Measurements from ENCODE around the gene HMX1. TPM values are rescaled to one million over a fixed set of nuclear protein-coding genes. Genes with fewer than 3 reads are reported as not detected.

The HMX1 gene
- total and polyA plus RNA-seq, 2 experiments from 2014 or later: 0.69 TPM; not detected in 1

DNA sequence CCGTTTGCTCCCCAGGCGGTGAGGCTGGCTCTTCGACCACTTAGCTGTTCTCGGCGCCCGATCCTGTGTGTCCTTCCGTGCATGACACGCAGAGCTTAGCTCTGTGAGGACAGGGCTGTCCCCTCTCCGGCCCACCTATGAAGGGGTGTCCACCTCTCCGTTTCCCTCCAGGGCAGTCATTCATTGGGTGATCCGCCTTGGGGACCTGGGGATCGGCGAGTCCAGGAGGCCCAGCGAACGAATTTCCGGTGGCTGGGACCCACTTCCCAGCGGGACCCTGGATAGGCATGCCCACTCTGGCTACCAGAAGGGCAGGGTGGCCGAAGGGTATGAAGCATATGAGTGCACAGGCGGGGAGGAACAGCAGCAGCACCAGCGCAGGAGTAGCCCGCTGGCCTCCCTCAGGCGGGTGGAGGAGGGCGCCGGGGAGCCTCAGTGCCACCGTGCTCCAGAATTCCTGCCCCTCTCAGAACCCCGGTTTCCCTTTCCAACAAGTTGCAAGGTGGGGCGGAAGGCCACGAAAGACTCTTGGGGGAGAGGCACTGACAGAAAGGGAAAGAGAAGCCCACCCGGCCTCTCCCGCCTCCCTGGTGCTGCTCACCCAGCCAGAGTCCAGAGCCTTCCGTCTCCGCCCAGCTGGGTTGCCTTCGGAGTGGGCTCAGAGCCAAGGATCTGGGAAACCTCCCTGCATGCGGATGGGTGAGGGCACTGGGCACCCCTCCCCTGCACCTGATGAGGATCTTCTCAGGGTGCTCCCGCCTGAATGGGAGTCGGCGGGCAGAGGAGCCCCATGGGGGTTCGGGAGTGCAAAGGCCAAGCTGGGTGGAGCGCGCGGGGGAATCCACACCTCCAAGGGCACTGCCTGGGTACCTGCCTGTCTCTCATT is 8.6 kb downstream of the HMX1 start:
- peak; percentile 27 for DNase-seq (ENCODE audit: low spot score)
- ATAC-seq: no peak

DNA sequence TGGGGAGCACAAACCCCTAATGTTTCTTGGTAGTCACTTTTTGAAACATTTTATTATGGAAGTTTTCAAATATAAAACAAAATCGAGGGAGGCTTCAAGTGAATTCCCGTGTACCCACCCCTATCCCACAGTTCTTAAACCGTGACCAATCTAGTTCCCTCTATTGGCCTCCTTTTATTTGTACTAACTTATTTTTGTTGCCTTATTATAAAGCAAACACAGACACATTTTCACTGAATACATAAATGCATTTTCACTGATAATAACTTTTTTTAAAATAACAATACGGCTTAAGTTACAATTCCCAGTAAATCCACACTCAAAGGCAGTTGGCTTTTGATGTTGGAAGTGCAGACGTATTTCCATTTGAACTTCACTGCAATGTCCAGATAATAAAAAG is 9.3 kb downstream of the HMX1 start:
- Histone ChIP-seq H3K79me2 (replicated peaks; ENCODE audit: insufficient read depth) (no peaks in the 10 kb centered on the region), H3K27ac (ENCODE audit: low read depth) (no peak overlapping the region), H2AFZ (no peak overlapping the region), H3K36me3 (ENCODE audit: insufficient read depth) (no peaks in the 10 kb centered on the region), H3K4me3 (no peak overlapping the region), H4K20me1 (replicated peaks; ENCODE audit: insufficient read depth) (peaks cover 23% of the 10 kb centered on the region), H3K4me2 (no peak overlapping the region), H3K27me3 (ENCODE audit: insufficient read depth) (peaks cover 99% of the 10 kb centered on the region), H3K9me2 (ENCODE audit: insufficient read depth) (no peaks in the 10 kb centered on the region), H3K4me1 (ENCODE audit: insufficient read depth) (peaks cover 13% of the 10 kb centered on the region; the same call in 1 of the 2 replicates), H3F3A (replicated peaks; ENCODE audit: low read depth) (no peaks in the 10 kb centered on the region; the same call in 1 of the 2 replicates)
- Mint-ChIP-seq H3K36me3 (ENCODE audit: low read depth) (no peaks in the 10 kb centered on the region; the same call in 2 of the 3 replicates), H3K9me3 (peaks cover 3% of the 10 kb centered on the region; the same call in 1 of the 3 replicates), H3K4me1 (peaks cover 26% of the 10 kb centered on the region), H3K27ac (no peak overlapping the region), H3K27me3 (ENCODE audit: insufficient read depth, low read depth, poor library complexity) (peaks cover 99% of the 10 kb centered on the region), H3K4me3 (no peak overlapping the region; the same call in 2 of the 3 replicates)
- DNase-seq (ENCODE audit: low spot score) (no peak), ATAC-seq (no peak)
- TF ChIP-seq NANOG (IDR thresholded peaks at IDR 0.05; ENCODE audit: borderline replicate concordance): no peak
- no peak for TF ChIP-seq POLR2AphosphoS5 (IDR thresholded peaks at IDR 0.05; ENCODE audit: low read depth)
- TF ChIP-seq EZH2 (IDR thresholded peaks at IDR 0.05; ENCODE audit: low read depth, unreplicated experiment): peak; percentile 92

More for the DNA sequence above, 8.6 kb downstream of the HMX1 start:
- Histone ChIP-seq H3K27me3 (ENCODE audit: insufficient read depth) (peaks cover 99% of the 10 kb centered on the region), H4K20me1 (replicated peaks; ENCODE audit: insufficient read depth) (peaks cover 23% of the 10 kb centered on the region), H3K36me3 (ENCODE audit: insufficient read depth) (no peaks in the 10 kb centered on the region), H3K4me2 (no peak overlapping the region), H3K4me3 (no peak overlapping the region), H3K79me2 (replicated peaks; ENCODE audit: insufficient read depth) (no peaks in the 10 kb centered on the region), H3K9me2 (ENCODE audit: insufficient read depth) (no peaks in the 10 kb centered on the region), H3K27ac (ENCODE audit: low read depth) (no peak overlapping the region), H3K4me1 (ENCODE audit: insufficient read depth) (peaks cover 13% of the 10 kb centered on the region; the same call in 1 of the 2 replicates), H3F3A (replicated peaks; ENCODE audit: low read depth) (no peaks in the 10 kb centered on the region; the same call in 1 of the 2 replicates), H2AFZ (no peak overlapping the region)
- H3K4me1 Mint-ChIP-seq: peaks cover 25% of the 10 kb centered on the region
- no peak overlapping the region for H3K27ac Mint-ChIP-seq
- peak; percentile 81 for TF ChIP-seq EZH2 (IDR thresholded peaks at IDR 0.05; ENCODE audit: low read depth, unreplicated experiment)
- no peak for TF ChIP-seq NANOG (IDR thresholded peaks at IDR 0.05; ENCODE audit: borderline replicate concordance)
- TF ChIP-seq ZNF331 (CRISPR knock-in tag; IDR thresholded peaks at IDR 0.05; ENCODE audit: low read depth): no peak
- no peak overlapping the region; the same call in 2 of the 3 replicates for H3K4me3 Mint-ChIP-seq
- H3K27me3 Mint-ChIP-seq (ENCODE audit: insufficient read depth, low read depth, poor library complexity): peaks cover 96% of the 10 kb centered on the region
- H3K36me3 Mint-ChIP-seq (ENCODE audit: low read depth): no peaks in the 10 kb centered on the region; the same call in 2 of the 3 replicates
- peaks cover 3% of the 10 kb centered on the region; the same call in 1 of the 3 replicates for H3K9me3 Mint-ChIP-seq

DNA sequence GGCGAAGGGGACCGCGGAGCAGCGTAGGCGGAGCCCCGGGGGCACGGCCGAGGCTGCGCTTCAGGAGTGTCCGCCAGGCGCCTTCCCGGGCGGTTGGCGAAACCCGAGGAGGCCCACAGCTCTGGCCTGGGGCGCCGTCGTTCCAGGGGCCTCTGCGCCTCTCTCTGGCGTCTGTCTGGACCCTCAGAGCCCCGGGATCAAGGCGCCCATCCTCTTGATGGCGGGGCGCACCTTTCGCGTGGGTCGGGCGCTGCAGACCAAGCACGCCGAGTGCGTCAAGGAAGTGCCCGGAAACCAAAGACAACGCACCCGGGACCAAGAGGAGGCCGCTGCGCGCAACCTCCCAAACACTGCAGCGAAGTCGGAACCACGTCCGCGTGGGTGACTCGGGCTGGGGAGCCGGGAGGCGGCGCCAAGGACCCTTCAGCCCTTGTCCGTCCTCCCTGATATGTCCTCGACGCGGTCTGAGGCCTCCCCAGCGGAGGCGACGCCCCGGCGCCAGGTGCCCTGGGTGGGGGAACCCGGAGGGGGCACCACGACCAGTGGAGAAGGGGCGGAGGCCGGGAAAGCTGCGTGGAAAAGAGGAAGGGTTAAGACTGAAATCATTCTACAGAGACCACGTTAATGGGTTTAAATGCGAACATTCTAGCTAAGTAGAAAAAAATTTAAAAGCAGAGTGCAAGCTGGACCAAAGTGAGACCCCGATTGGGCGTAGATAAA is 9.9 kb downstream of the HMX1 start:
- Histone ChIP-seq H2AFZ (peak overlapping the region; percentile 83; the same call in 1 of the 2 replicates), H3K4me1 (ENCODE audit: insufficient read depth) (peaks cover 18% of the 10 kb centered on the region; the same call in 1 of the 2 replicates), H3K27ac (ENCODE audit: low read depth) (no peak overlapping the region), H3K4me3 (peak overlapping the region; percentile 54), H3K79me2 (replicated peaks; ENCODE audit: insufficient read depth) (no peaks in the 10 kb centered on the region), H3K9me2 (ENCODE audit: insufficient read depth) (no peaks in the 10 kb centered on the region), H4K20me1 (replicated peaks; ENCODE audit: insufficient read depth) (peaks cover 23% of the 10 kb centered on the region), H3F3A (replicated peaks; ENCODE audit: low read depth) (no peaks in the 10 kb centered on the region; the same call in 1 of the 2 replicates), H3K36me3 (ENCODE audit: insufficient read depth) (no peaks in the 10 kb centered on the region), H3K27me3 (ENCODE audit: insufficient read depth) (peaks cover 99% of the 10 kb centered on the region), H3K4me2 (peak overlapping the region; percentile 83)
- Mint-ChIP-seq H3K27ac (no peak overlapping the region), H3K36me3 (ENCODE audit: low read depth) (no peaks in the 10 kb centered on the region; the same call in 2 of the 3 replicates), H3K27me3 (ENCODE audit: insufficient read depth, low read depth, poor library complexity) (peaks cover 99% of the 10 kb centered on the region), H3K9me3 (peaks cover 3% of the 10 kb centered on the region; the same call in 1 of the 3 replicates), H3K4me3 (peak overlapping the region; percentile 66), H3K4me1 (peaks cover 24% of the 10 kb centered on the region)
- ATAC-seq (peak; percentile 21), DNase-seq (ENCODE audit: low spot score) (peak; percentile 68)
- TF ChIP-seq NANOG (IDR thresholded peaks at IDR 0.05; ENCODE audit: borderline replicate concordance) (no peak), ZNF114 (CRISPR knock-in tag; IDR thresholded peaks at IDR 0.05) (no peak)
- TF ChIP-seq, protein P1, sequence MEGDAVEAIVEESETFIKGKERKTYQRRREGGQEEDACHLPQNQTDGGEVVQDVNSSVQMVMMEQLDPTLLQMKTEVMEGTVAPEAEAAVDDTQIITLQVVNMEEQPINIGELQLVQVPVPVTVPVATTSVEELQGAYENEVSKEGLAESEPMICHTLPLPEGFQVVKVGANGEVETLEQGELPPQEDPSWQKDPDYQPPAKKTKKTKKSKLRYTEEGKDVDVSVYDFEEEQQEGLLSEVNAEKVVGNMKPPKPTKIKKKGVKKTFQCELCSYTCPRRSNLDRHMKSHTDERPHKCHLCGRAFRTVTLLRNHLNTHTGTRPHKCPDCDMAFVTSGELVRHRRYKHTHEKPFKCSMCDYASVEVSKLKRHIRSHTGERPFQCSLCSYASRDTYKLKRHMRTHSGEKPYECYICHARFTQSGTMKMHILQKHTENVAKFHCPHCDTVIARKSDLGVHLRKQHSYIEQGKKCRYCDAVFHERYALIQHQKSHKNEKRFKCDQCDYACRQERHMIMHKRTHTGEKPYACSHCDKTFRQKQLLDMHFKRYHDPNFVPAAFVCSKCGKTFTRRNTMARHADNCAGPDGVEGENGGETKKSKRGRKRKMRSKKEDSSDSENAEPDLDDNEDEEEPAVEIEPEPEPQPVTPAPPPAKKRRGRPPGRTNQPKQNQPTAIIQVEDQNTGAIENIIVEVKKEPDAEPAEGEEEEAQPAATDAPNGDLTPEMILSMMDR (conservative IDR thresholded peaks at IDR 0.05; ENCODE audit: low read depth in 2 of 2): no peak
